Right lobe of liver (tissue), 4 donors: Measurements from ENCODE around the gene PAX2.

ENCODE experiments used
- CTCF ChIP-seq, 4 donors: fragments of 200-600 bp in 3 of 4; fragments of 450-650 bp in 1 of 4; IDR thresholded peaks; one replicate each; pipeline versions ENCODE4 v1.5.1 to v1.8.0; 2016 to 2022; ENCODE audit warnings: antibody characterized with exemption in 4 of 4, mild to moderate bottlenecking in 2 of 4
- POLR2A ChIP-seq: fragments of 450-650 bp; IDR thresholded peaks from one replicate; pipeline ENCODE4 v1.6.1; 2017; ENCODE audit warnings: antibody characterized with exemption, mild to moderate bottlenecking
- donor health status: DM: no; HTN: no; CAD: no.
- donor health status: DM: no; HTN: no; CAD: no.
- donor health status: DM: no; HTN: yes; CAD: no.

DNA sequence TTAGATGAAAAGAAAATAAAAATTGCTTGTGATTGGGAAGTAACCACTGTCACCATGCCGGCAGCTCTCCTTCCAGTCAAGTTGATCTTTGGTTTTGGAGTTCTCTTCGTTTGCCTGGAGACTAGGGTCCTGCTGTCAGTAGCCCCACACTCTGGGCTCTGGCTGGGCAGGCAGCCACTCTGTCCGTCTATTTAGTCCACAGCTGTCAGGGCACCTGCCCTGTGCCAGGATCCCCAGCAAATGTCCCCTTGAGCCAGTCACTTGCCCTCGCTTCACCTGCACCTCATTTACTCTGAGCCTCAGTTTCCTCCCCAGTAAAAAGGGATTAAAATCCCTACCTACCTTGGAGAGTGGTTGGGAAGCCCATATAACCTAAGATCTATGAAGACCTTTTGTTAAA, 55.5 kb downstream of the PAX2 start:
- TF ChIP-seq CTCF (IDR thresholded peaks at IDR 0.05) (no peak), POLR2A (no peak)
